Stimulated activated memory B cell treated with anti-CD40 and anti-IgM and Interleukin-4, amounts not matched to agents 10 μg/mL and 1 μg/mL and 100 μg/mL, for 72 hours (primary cell): ENCODE measurements around the gene STX12.
"Not testable (repeated sequence)": the region's sequence is repeated elsewhere in the genome, so short reads cannot be mapped to it uniquely, and the experiment has no call there.

ENCODE experiments used
- ATAC-seq: fragments of 150-1000 bp; cut with Tn5 transposase; 2 replicates; pipeline ENCODE4 v1.10.0; 2021
- H3K27ac Mint-ChIP-seq: one replicate; pipeline ENCODE4 v1.8.0; 2022; ENCODE audit warnings: mild to moderate bottlenecking, mixed read lengths
- H3K27me3 Mint-ChIP-seq: one replicate; pipeline ENCODE4 v1.8.0; 2022; ENCODE audit warnings: mixed read lengths
- H3K36me3 Mint-ChIP-seq: one replicate; pipeline ENCODE4 v1.8.0; 2022; ENCODE audit warnings: mixed read lengths
- H3K4me1 Mint-ChIP-seq: one replicate; pipeline ENCODE4 v1.8.0; 2022; ENCODE audit warnings: mixed read lengths
- H3K4me3 Mint-ChIP-seq: one replicate; pipeline ENCODE4 v1.8.0; 2022; ENCODE audit warnings: mild to moderate bottlenecking, moderate library complexity, mixed read lengths
- H3K9me3 Mint-ChIP-seq: one replicate; pipeline ENCODE4 v1.8.0; 2022; ENCODE audit warnings: mixed read lengths

STX12 gene

GRCh38 chr1:27864264-27864895 lies 91.4 kb downstream of the STX12 start:
- peak; percentile 42 for ATAC-seq

GRCh38 chr1:27865821-27866220 lies 92.8 kb downstream of the STX12 start:
- no peaks in the 10 kb centered on the region for H3K27me3 Mint-ChIP-seq
- no peaks in the 10 kb centered on the region for H3K36me3 Mint-ChIP-seq
- H3K4me1 Mint-ChIP-seq = peaks cover 72% of the 10 kb centered on the region
- no peak overlapping the region for H3K4me3 Mint-ChIP-seq
- H3K9me3 Mint-ChIP-seq = no peaks in the 10 kb centered on the region
- ATAC-seq = no peak
- H3K27ac Mint-ChIP-seq = peak overlapping the region; percentile 84

More at GRCh38 chr1:27864264-27864895, 91.4 kb downstream of the STX12 start:
- no peaks in the 10 kb centered on the region for H3K9me3 Mint-ChIP-seq
- peaks cover 66% of the 10 kb centered on the region for H3K4me1 Mint-ChIP-seq
- H3K27ac Mint-ChIP-seq = peak overlapping the region; percentile 84
- no peaks in the 10 kb centered on the region for H3K36me3 Mint-ChIP-seq
- H3K4me3 Mint-ChIP-seq = no peak overlapping the region
- no peaks in the 10 kb centered on the region for H3K27me3 Mint-ChIP-seq

- Mint-ChIP-seq H3K4me1 (peaks cover 65% of the 10 kb centered on the region), H3K4me3 (no peak overlapping the region), H3K9me3 (no peaks in the 10 kb centered on the region), H3K27me3 (no peaks in the 10 kb centered on the region), H3K27ac (peak overlapping the region; percentile 87), H3K36me3 (peaks cover 6% of the 10 kb centered on the region)
- no peak for ATAC-seq
Observed at GRCh38 chr1:27868556-27868931, 95.5 kb downstream of the STX12 start.

GRCh38 chr1:27868932-27869718 lies 96.1 kb downstream of the STX12 start:
- H3K27ac Mint-ChIP-seq = peak overlapping the region; percentile 87
- H3K4me1 Mint-ChIP-seq = peaks cover 63% of the 10 kb centered on the region
- peak; percentile 66 for ATAC-seq
- peaks cover 6% of the 10 kb centered on the region for H3K36me3 Mint-ChIP-seq
- H3K4me3 Mint-ChIP-seq = peak overlapping the region; percentile 39
- H3K9me3 Mint-ChIP-seq = no peaks in the 10 kb centered on the region
- H3K27me3 Mint-ChIP-seq = no peaks in the 10 kb centered on the region

- peak overlapping the region; percentile 39 for H3K4me3 Mint-ChIP-seq
- H3K36me3 Mint-ChIP-seq = peaks cover 6% of the 10 kb centered on the region
- H3K4me1 Mint-ChIP-seq = peaks cover 61% of the 10 kb centered on the region
- peak overlapping the region; percentile 87 for H3K27ac Mint-ChIP-seq
- no peak for ATAC-seq
- H3K27me3 Mint-ChIP-seq = no peaks in the 10 kb centered on the region
- no peaks in the 10 kb centered on the region for H3K9me3 Mint-ChIP-seq
Observed at GRCh38 chr1:27869719-27870085, 96.7 kb downstream of the STX12 start.

- Mint-ChIP-seq H3K36me3 (peaks cover 17% of the 10 kb centered on the region), H3K4me1 (peaks cover 61% of the 10 kb centered on the region)
- not testable (repeated sequence) for H3K4me3 Mint-ChIP-seq, H3K27ac Mint-ChIP-seq, ATAC-seq, H3K9me3 Mint-ChIP-seq, H3K27me3 Mint-ChIP-seq
Observed at GRCh38 chr1:27871076-27871475, 98.1 kb downstream of the STX12 start.

GRCh38 chr1:27872059-27872801 lies 99.2 kb downstream of the STX12 start, which contains the start of gene THEMIS2:
TSS of gene THEMIS2 (plus strand) at chr1:27872544. CDS start at chr1:27872572, 28 bp downstream.
- Mint-ChIP-seq H3K27ac (peak within 1 kb of the TSS; percentile 93), H3K9me3 (no peaks in the 10 kb centered on the region), H3K27me3 (no peaks in the 10 kb centered on the region), H3K36me3 (peaks cover 28% of the 10 kb centered on the region), H3K4me3 (peak within 1 kb of the TSS; percentile 98), H3K4me1 (peaks cover 65% of the 10 kb centered on the region)
- peak; percentile 80 for ATAC-seq

GRCh38 chr1:27872802-27873551 lies 100.0 kb downstream of the STX12 start:
- Mint-ChIP-seq H3K27me3 (no peaks in the 10 kb centered on the region), H3K9me3 (no peaks in the 10 kb centered on the region), H3K36me3 (peaks cover 36% of the 10 kb centered on the region), H3K4me1 (peaks cover 69% of the 10 kb centered on the region), H3K27ac (peak overlapping the region; percentile 93), H3K4me3 (peak overlapping the region; percentile 98)
- peak; percentile 22 for ATAC-seq

- ATAC-seq = no peak
- no peaks in the 10 kb centered on the region for H3K9me3 Mint-ChIP-seq
- H3K27me3 Mint-ChIP-seq = no peaks in the 10 kb centered on the region
- H3K27ac Mint-ChIP-seq = peak overlapping the region; percentile 93
- H3K4me1 Mint-ChIP-seq = peaks cover 74% of the 10 kb centered on the region
- peak overlapping the region; percentile 98 for H3K4me3 Mint-ChIP-seq
- H3K36me3 Mint-ChIP-seq = peaks cover 44% of the 10 kb centered on the region
Observed at GRCh38 chr1:27873671-27874384, 100.8 kb downstream of the STX12 start.
